Activated naive CD4-positive, alpha-beta T cell (primary cell): ENCODE measurements around the gene CALHM4.

Experiments used
- DNase-seq, 4 experiments: peaks; one replicate each; lab custom pipeline; 2025; lab: John Stamatoyannopoulos, UW

CALHM4 gene

GRCh38 chr6:116542426-116542825, 11.1 kb upstream of the CALHM4 start:
- DNase-seq, result no peak

- DNase-seq, result no peak
Observed at GRCh38 chr6:116543149-116543548, 10.4 kb upstream of the CALHM4 start.

GRCh38 chr6:116545651-116546050, 7.9 kb upstream of the CALHM4 start, which contains the start of gene TRAPPC3L:
Gene TRAPPC3L (minus strand): TSS chr6:116545684. CDS start chr6:116545514, 170 bp downstream.
- no peak for DNase-seq

- no peak for DNase-seq
Observed at GRCh38 chr6:116547358-116547757, 6.2 kb upstream of the CALHM4 start.

- no peak for DNase-seq
Observed at GRCh38 chr6:116550796-116551195, 2.8 kb upstream of the CALHM4 start.

- no peak for DNase-seq
Observed at GRCh38 chr6:116556065-116556464, 2.5 kb downstream of the CALHM4 start.

GRCh38 chr6:116556814-116557415, 3.4 kb downstream of the CALHM4 start:
- no peak for DNase-seq

- no peak for DNase-seq
Observed at GRCh38 chr6:116557893-116558292, 4.3 kb downstream of the CALHM4 start.

GRCh38 chr6:116560130-116560529, 6.6 kb downstream of the CALHM4 start:
- no peak for DNase-seq

- peak; percentile 5 to 44 (median 27) for DNase-seq
Observed at GRCh38 chr6:116561377-116562018, 7.9 kb downstream of the CALHM4 start.

- DNase-seq, result no peak
Observed at GRCh38 chr6:116562019-116562403, 8.5 kb downstream of the CALHM4 start.

- DNase-seq, result no peak
Observed at GRCh38 chr6:116562614-116563013, 9.1 kb downstream of the CALHM4 start.

- DNase-seq, result no peak
Observed at GRCh38 chr6:116563830-116564229, 10.3 kb downstream of the CALHM4 start.

GRCh38 chr6:116564311-116564710, 10.8 kb downstream of the CALHM4 start:
- no peak for DNase-seq

- peak in 1 of 4 experiments; percentile 8 for DNase-seq
Observed at GRCh38 chr6:116564921-116565872, 11.6 kb downstream of the CALHM4 start.

GRCh38 chr6:116568111-116568510, 14.6 kb downstream of the CALHM4 start:
- DNase-seq, result no peak

GRCh38 chr6:116568821-116569755, 15.5 kb downstream of the CALHM4 start:
- DNase-seq, result no peak

GRCh38 chr6:116570856-116571682, 17.5 kb downstream of the CALHM4 start, which contains the start of gene RWDD1:
Gene RWDD1 (plus strand): TSS chr6:116571504. CDS start chr6:116571583, 79 bp downstream.
- peak; percentile 94 to 97 (median 96) for DNase-seq

- no peak for DNase-seq
Observed at GRCh38 chr6:116571683-116572000, 18.1 kb downstream of the CALHM4 start.

- no peak for DNase-seq
Observed at GRCh38 chr6:116572162-116572561, 18.6 kb downstream of the CALHM4 start.

GRCh38 chr6:116575227-116575626, 21.7 kb downstream of the CALHM4 start:
- no peak for DNase-seq
